GM23338 (cell line): ENCODE results near the gene RPS15. TPM values are rescaled to one million over a fixed set of nuclear protein-coding genes. Genes with fewer than 3 reads are reported as not detected.

Experiments
- ATAC-seq: fragments of 200-7000 bp; cut with Tn5 transposase; 3 replicates; pipeline ENCODE4 v1.9.1; 2020
- DNase-seq: peaks from one replicate; pipeline ENCODE4 v3.0.0-alpha.2; 2015; ENCODE audit warnings: low spot score
- H2AFZ ChIP-seq: fragments of 200-600 bp; sonication (generic); 2 replicates; pipeline ENCODE4 v1.8.0; 2016; ENCODE audit warnings: antibody characterized with exemption, mild to moderate bottlenecking, moderate library complexity
- H3F3A ChIP-seq: fragments of 200-600 bp; sonication (generic); replicated peaks from 2 replicates; pipeline ENCODE4 v1.8.0; 2017; ENCODE audit warnings: antibody characterized with exemption, mixed run types, low read depth
- H3K27ac ChIP-seq: fragments of 200-600 bp; sonication (generic); 2 replicates; pipeline ENCODE4 v1.6.1; 2016; ENCODE audit warnings: low read depth
- H3K27me3 ChIP-seq: fragments of 200-600 bp; sonication (generic); 2 replicates; pipeline ENCODE4 v1.8.0; 2016; ENCODE audit warnings: mild to moderate bottlenecking, mixed run types, moderate library complexity; ENCODE audit not compliant: insufficient read depth
- H3K36me3 ChIP-seq: fragments of 200-600 bp; sonication (generic); 2 replicates; pipeline ENCODE4 v1.8.0; 2016; ENCODE audit warnings: mild to moderate bottlenecking; ENCODE audit not compliant: insufficient read depth
- H3K4me1 ChIP-seq: fragments of 200-600 bp; sonication (generic); 2 replicates; pipeline ENCODE4 v1.8.0; 2016; ENCODE audit warnings: mild to moderate bottlenecking, moderate library complexity; ENCODE audit not compliant: insufficient read depth
- H3K4me2 ChIP-seq: fragments of 200-600 bp; sonication (generic); 2 replicates; pipeline ENCODE4 v1.7.1; 2017; ENCODE audit warnings: mixed run types
- H3K4me3 ChIP-seq: fragments of 200-600 bp; sonication (generic); 2 replicates; pipeline ENCODE4 v1.6.1; 2016; ENCODE audit warnings: mixed run types
- H3K79me2 ChIP-seq: fragments of 200-600 bp; sonication (generic); replicated peaks from 2 replicates; pipeline ENCODE4 v1.8.0; 2017; ENCODE audit warnings: mild to moderate bottlenecking; ENCODE audit not compliant: insufficient read depth
- H3K9me2 ChIP-seq: fragments of 200-600 bp; sonication (generic); 2 replicates; pipeline ENCODE4 v1.8.0; 2017; ENCODE audit not compliant: insufficient read depth
- H4K20me1 ChIP-seq: fragments of 200-600 bp; sonication (generic); replicated peaks from 2 replicates; pipeline ENCODE4 v1.8.0; 2017; ENCODE audit warnings: mild to moderate bottlenecking; ENCODE audit not compliant: insufficient read depth
- H3K27ac Mint-ChIP-seq: 2 replicates; pipeline ENCODE4 v1.8.0; 2020; ENCODE audit warnings: inconsistent platforms, mild to moderate bottlenecking, moderate library complexity, mixed read lengths
- H3K27me3 Mint-ChIP-seq: 3 replicates; pipeline ENCODE4 v1.8.0; 2022; ENCODE audit warnings: low read depth, mild to moderate bottlenecking, moderate library complexity, mixed read lengths, inconsistent platforms; ENCODE audit not compliant: insufficient read depth, poor library complexity
- H3K36me3 Mint-ChIP-seq: 3 replicates; pipeline ENCODE4 v1.8.0; 2021; ENCODE audit warnings: low read depth, mild to moderate bottlenecking, inconsistent platforms, moderate library complexity, mixed read lengths
- H3K4me1 Mint-ChIP-seq: 3 replicates; pipeline ENCODE4 v1.8.0; 2020; ENCODE audit warnings: mild to moderate bottlenecking, inconsistent platforms, mixed read lengths
- H3K4me3 Mint-ChIP-seq: 3 replicates; pipeline ENCODE4 v1.8.0; 2021; ENCODE audit warnings: moderate library complexity, mild to moderate bottlenecking, inconsistent platforms, mixed read lengths
- H3K9me3 Mint-ChIP-seq: 3 replicates; pipeline ENCODE4 v1.8.0; 2020; ENCODE audit warnings: moderate library complexity, mild to moderate bottlenecking, inconsistent platforms, mixed read lengths
- CTCF ChIP-seq, 2 experiments: fragments of 200-600 bp in 1 of 2; sonication (generic) in 1 of 2; conservative IDR thresholded peaks; 2 replicates each; pipeline versions ENCODE4 v1.5.1 to v1.6.1; 2016 to 2017; ENCODE audit warnings: antibody characterized with exemption in 2 of 2, low read depth in 2 of 2, mild to moderate bottlenecking in 2 of 2, moderate library complexity in 1 of 2
- STAT1 ChIP-seq: IDR thresholded peaks from one replicate; pipeline ENCODE4 v1.6.1; 2016; ENCODE audit warnings: antibody characterized with exemption; ENCODE audit not compliant: unreplicated experiment
- ZNF462 ChIP-seq: fragments of 250-450 bp; sonication (Bioruptor Pico); IDR thresholded peaks from 2 replicates; pipeline ENCODE4 v1.5.0; 2020; ENCODE audit warnings: mild to moderate bottlenecking, moderate library complexity
- polyA plus RNA-seq: library from polyadenylated mRNA; unstranded; fragments of >200 nt; fragmentation: Nextera tagmentation; extraction: Ambion mirVana; gene quantifications from 2 replicates; pipeline ENCODE4 v1.2.1, GENCODE V29; 2016
- total RNA-seq: library from RNA; depleted of rRNA; stranded (reverse); fragments of >200 nt; shearing (Covaris generic); gene quantifications from 2 replicates; pipeline ENCODE4 v1.2.3, GENCODE V29; 2014

Gene RPS15
- total and polyA plus RNA-seq, 2 experiments from 2014 or later = 2,953 to 3,861 TPM

- TF ChIP-seq ZNF462 (CRISPR knock-in tag) = no peak
These were observed 18.1 kb downstream of the RPS15 start (continued) for GRCh38 chr19:1456121-1456900.

DNA sequence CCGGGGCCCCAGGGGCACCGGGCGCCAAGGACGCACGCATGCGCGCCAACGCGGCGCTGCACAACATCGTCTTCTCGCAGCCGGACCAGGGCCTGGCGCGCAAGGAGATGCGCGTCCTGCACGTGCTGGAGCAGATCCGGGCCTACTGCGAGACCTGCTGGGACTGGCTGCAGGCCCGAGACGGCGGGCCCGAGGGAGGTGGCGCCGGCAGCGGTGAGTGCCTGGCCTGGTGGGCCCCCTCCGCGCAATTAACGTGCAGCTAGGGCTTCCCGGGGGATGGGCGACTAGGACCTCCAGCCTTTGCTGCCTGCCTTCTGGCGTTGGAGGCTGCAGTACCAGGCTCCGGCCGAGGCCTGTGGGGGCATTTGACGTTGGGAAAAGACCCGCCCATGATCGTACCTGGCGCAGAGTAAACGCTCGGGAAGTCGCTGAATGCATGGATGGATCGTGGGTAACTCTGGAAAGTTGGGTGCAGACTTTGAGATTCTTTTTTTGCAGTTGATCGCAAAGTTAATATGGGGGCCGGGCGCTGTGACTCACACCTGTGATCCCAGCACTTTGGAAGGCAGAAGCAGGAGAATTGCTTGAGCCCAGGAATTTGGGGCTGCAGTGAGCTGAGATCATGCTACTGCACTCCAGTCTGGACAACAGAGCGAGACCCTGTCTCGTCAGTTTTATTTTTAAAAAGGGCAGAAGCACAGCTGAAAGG lies 19.0 kb downstream of the RPS15 start:
- peaks cover 7% of the 10 kb centered on the region; the same call in 2 of the 3 replicates for H3K36me3 Mint-ChIP-seq
- H3K27ac ChIP-seq = no peak overlapping the region
- no peak overlapping the region; the same call in 1 of the 2 replicates for H3K4me2 ChIP-seq
- peak; percentile 82 for DNase-seq
- peaks cover 14% of the 10 kb centered on the region for H3K4me1 Mint-ChIP-seq
- H3K4me3 Mint-ChIP-seq = no peak overlapping the region; the same call in 2 of the 3 replicates
- peaks cover 8% of the 10 kb centered on the region; the same call in 1 of the 2 replicates for H3F3A ChIP-seq
- peak; percentile 33 for ATAC-seq
- no peaks in the 10 kb centered on the region for H3K79me2 ChIP-seq
- TF ChIP-seq CTCF (conservative IDR thresholded peaks at IDR 0.05; ENCODE audit: low read depth in 2 of 2) = peak in 1 of 2 experiments; percentile 27; a peak in 1 of 4 replicates
- no peak for TF ChIP-seq STAT1
- H3K4me3 ChIP-seq = no peak overlapping the region
- H3K9me2 ChIP-seq = no peaks in the 10 kb centered on the region
- H4K20me1 ChIP-seq = peaks cover 4% of the 10 kb centered on the region; the same call in 1 of the 2 replicates
- H3K36me3 ChIP-seq = no peaks in the 10 kb centered on the region
- H3K27me3 Mint-ChIP-seq = peaks cover 24% of the 10 kb centered on the region
- H3K27me3 ChIP-seq = no peaks in the 10 kb centered on the region
- H2AFZ ChIP-seq = no peak overlapping the region
- peaks cover 5% of the 10 kb centered on the region; the same call in 1 of the 2 replicates for H3K4me1 ChIP-seq
- H3K9me3 Mint-ChIP-seq = no peaks in the 10 kb centered on the region
- no peak overlapping the region for H3K27ac Mint-ChIP-seq
